ENCODE results near the gene ANKZF1. TPM values are rescaled to one million over a fixed set of nuclear protein-coding genes. Genes with fewer than 3 reads are reported as not detected.

Gene ANKZF1
- total RNA-seq, 4 donors from 2014 or later = 79.9 to 338 (median 164) TPM

GRCh38 chr2:219248845-219249202 lies 19.2 kb downstream of the ANKZF1 start:
- H3K9me3 ChIP-seq = no peaks in the 10 kb centered on the region
- no peak for DNase-seq
- H3K36me3 ChIP-seq = peaks cover 0 to 13% (median 0%) of the 10 kb centered on the region in 3 donors
- TF ChIP-seq CTCF (IDR thresholded peaks at IDR 0.05) (no peak), POLR2A (IDR thresholded peaks at IDR 0.05) (no peak)
- H3K4me3 ChIP-seq = peak overlapping the region; percentile 14 to 38 (median 33)
- H3K27me3 ChIP-seq = no peaks in the 10 kb centered on the region
- peaks cover 7 to 85% (median 54%) of the 10 kb centered on the region in 4 donors for H3K4me1 ChIP-seq
- peak overlapping the region; percentile 91 to 98 (median 92) for H3K27ac ChIP-seq

GRCh38 chr2:219249203-219249980 lies 19.8 kb downstream of the ANKZF1 start:
- Histone ChIP-seq H3K4me3 (peak overlapping the region; percentile 14 to 38 (median 33)), H3K9me3 (no peaks in the 10 kb centered on the region), H3K27me3 (no peaks in the 10 kb centered on the region), H3K27ac (peak overlapping the region; percentile 91 to 98 (median 92)), H3K36me3 (peaks cover 0 to 13% (median 0%) of the 10 kb centered on the region in 3 donors), H3K4me1 (peaks cover 7 to 84% (median 54%) of the 10 kb centered on the region in 4 donors)
- TF ChIP-seq POLR2A (IDR thresholded peaks at IDR 0.05) (peak; percentile 20 to 42), CTCF (IDR thresholded peaks at IDR 0.05) (no peak)
- peak; percentile 80 to 95 (median 92) for DNase-seq

GRCh38 chr2:219250049-219250781 lies 20.6 kb downstream of the ANKZF1 start:
- peaks cover 7 to 83% (median 50%) of the 10 kb centered on the region in 4 donors for H3K4me1 ChIP-seq
- DNase-seq = no peak

GRCh38 chr2:219251656-219252055 lies 22.1 kb downstream of the ANKZF1 start:
- H3K36me3 ChIP-seq = peaks cover 0 to 13% (median 0%) of the 10 kb centered on the region in 3 donors
- TF ChIP-seq POLR2A (IDR thresholded peaks at IDR 0.05) = no peak
- TF ChIP-seq CTCF (IDR thresholded peaks at IDR 0.05) = no peak
- H3K4me3 ChIP-seq = peak overlapping the region in 3 of 4 donors; percentile 56 to 93 (median 86)
- H3K4me1 ChIP-seq = peaks cover 7 to 73% (median 45%) of the 10 kb centered on the region in 4 donors
- H3K27ac ChIP-seq = peak overlapping the region; percentile 81 to 98 (median 91)
- H3K27me3 ChIP-seq = no peaks in the 10 kb centered on the region
- no peak for DNase-seq
- no peaks in the 10 kb centered on the region for H3K9me3 ChIP-seq

More at GRCh38 chr2:219250049-219250781, 20.6 kb downstream of the ANKZF1 start:
- Histone ChIP-seq H3K9me3 (no peaks in the 10 kb centered on the region), H3K27ac (peak overlapping the region; percentile 91 to 98 (median 92)), H3K27me3 (no peaks in the 10 kb centered on the region), H3K36me3 (peaks cover 0 to 13% (median 0%) of the 10 kb centered on the region in 3 donors), H3K4me3 (peak overlapping the region; percentile 1 to 38 (median 6))
- no peak for TF ChIP-seq POLR2A (IDR thresholded peaks at IDR 0.05)
- no peak for TF ChIP-seq CTCF (IDR thresholded peaks at IDR 0.05)

GRCh38 chr2:219252084-219252483 lies 22.5 kb downstream of the ANKZF1 start:
- peak overlapping the region; percentile 56 to 93 (median 87) for H3K4me3 ChIP-seq
- H3K27ac ChIP-seq = peak overlapping the region; percentile 81 to 98 (median 91)
- peaks cover 0 to 13% (median 0%) of the 10 kb centered on the region in 3 donors for H3K36me3 ChIP-seq
- no peaks in the 10 kb centered on the region for H3K9me3 ChIP-seq
- H3K4me1 ChIP-seq = peaks cover 7 to 69% (median 41%) of the 10 kb centered on the region in 4 donors
- no peaks in the 10 kb centered on the region for H3K27me3 ChIP-seq
- TF ChIP-seq CTCF (IDR thresholded peaks at IDR 0.05) (peak in 2 of 6 experiments; percentile 3 to 28), POLR2A (IDR thresholded peaks at IDR 0.05) (no peak)
- peak in 1 of 3 donors; percentile 69 for DNase-seq

All from Peyer's patch (tissue), 4 donors.